Testis (tissue), 2 donors: Measurements from ENCODE around the gene HCRT.

Experiments
- POLR2A ChIP-seq: fragments of 450-650 bp; IDR thresholded peaks from one replicate; pipeline ENCODE4 v1.6.1; 2017; ENCODE audit warnings: antibody characterized with exemption, mild to moderate bottlenecking, moderate library complexity
- TF ChIP-seq, protein P1 (sequence below), 3 experiments: fragments of 450-650 bp in 2 of 3; fragments of 200-600 bp in 1 of 3; sonication (generic) in 1 of 3; IDR thresholded peaks; one replicate each; pipeline ENCODE4 v1.5.1; 2016 to 2019; ENCODE audit warnings: antibody characterized with exemption in 3 of 3, mild to moderate bottlenecking in 2 of 3, moderate library complexity in 1 of 3

- TF ChIP-seq, protein P1, sequence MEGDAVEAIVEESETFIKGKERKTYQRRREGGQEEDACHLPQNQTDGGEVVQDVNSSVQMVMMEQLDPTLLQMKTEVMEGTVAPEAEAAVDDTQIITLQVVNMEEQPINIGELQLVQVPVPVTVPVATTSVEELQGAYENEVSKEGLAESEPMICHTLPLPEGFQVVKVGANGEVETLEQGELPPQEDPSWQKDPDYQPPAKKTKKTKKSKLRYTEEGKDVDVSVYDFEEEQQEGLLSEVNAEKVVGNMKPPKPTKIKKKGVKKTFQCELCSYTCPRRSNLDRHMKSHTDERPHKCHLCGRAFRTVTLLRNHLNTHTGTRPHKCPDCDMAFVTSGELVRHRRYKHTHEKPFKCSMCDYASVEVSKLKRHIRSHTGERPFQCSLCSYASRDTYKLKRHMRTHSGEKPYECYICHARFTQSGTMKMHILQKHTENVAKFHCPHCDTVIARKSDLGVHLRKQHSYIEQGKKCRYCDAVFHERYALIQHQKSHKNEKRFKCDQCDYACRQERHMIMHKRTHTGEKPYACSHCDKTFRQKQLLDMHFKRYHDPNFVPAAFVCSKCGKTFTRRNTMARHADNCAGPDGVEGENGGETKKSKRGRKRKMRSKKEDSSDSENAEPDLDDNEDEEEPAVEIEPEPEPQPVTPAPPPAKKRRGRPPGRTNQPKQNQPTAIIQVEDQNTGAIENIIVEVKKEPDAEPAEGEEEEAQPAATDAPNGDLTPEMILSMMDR (IDR thresholded peaks at IDR 0.05): no peak
- TF ChIP-seq POLR2A: no peak
These were observed 15.6 kb upstream of the HCRT start for GRCh38 chr17:42200706-42201457.
